ENCODE results near the gene HSPG2.

The HSPG2 gene

DNA sequence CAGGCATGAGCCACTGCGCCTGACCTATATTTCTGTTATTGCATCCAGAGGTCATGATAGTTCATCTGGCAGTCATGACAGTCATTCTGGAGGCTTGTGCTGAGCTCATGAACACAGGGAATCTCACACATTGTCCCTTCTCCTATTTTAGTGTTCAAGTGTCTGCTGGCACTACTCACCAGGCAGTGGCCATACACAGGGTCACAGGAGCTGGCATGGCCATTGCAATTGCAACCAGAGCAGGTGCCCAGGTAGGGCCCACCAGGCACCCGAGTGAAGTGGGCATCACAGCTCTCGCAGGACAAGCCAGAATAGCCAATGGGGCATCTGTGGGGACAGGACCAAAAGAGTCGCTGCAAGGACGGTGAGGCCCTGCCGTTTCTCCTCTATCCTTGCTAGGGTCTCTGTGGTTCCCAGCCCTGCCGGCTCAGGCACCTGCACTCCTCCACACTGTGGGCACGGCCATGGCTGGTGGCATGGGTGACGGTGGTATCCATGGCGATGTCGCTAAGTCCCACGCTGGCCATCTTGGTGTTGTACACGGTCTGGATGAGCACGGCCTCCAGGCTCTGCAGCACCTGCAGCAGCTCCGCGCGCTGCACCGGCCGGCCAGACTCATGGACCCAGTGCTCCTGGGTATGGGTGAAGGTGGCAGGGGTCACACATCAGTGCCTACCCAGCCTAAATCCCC, 57.0 kb downstream of the HSPG2 start:
- DNase-seq (ENCODE audit: low spot score) = no peak

DNA sequence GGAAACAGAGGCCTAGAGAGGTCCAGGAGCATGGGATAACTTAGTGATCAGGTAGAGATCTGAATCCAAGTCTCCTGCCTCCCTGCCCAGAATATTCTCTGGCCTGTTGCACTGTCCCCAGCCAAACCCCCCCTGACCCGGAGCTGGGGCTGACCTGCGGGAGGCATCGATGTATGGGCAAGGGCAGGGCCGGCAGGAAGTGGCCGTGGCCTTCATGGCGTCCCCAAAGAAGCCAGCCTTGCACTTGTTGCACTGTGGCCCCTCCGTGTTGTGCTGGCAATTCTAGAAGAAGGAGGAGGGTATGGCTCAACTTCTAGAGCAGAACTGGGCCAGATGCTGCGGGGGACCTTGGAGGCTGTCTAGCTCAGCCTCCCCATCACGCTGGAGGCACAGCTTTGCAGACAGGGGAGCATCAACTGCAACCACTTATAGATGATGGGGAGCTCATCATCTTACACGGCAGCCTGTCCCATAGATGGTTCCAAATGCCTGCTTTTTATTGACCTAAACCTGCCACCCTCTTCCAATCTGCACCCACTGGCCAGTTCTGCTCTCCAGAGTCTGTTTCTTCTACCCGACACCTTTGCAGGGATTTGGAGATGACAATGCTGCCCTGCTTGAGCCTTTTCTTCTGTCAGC, 58.2 kb downstream of the HSPG2 start:
- DNase-seq (ENCODE audit: low spot score) = no peak

DNA sequence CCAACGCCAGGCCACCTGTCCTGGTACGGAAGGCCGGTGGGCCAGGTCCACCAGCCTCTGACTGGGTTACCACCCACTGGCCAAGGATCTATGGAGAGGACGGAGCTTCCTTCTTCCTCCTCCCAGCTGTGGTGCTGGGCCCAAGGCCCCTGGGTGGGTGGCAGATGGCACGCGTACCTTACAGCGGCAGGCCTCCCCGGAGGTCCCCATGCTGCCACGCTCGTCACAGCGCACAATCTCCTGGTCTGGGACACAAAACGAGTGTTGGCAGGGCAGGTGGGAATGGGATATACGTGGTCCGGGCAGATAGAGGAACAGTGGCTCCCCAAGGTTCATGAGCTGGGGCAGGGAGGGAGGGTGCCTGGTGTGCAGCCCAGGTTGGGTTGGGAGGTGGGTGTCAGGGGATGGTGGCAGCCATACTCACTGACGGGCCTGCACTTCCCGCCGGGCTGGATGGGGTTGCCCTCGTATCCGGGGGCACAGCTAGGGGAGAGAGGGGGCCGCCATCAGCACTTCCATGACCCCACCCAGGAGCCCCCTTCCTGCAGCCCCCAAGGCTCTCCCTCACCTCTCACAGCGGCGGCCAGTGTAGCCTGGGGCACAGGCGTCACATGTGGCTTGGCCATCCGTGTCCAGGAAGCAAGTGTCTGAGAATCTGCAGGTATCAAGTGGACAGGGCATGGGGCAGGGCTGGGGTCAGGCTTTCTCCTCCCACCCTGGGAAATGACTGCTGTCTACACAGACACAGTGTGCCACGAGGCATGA, 58.9 kb downstream of the HSPG2 start:
- no peak for DNase-seq (ENCODE audit: low spot score)

DNA sequence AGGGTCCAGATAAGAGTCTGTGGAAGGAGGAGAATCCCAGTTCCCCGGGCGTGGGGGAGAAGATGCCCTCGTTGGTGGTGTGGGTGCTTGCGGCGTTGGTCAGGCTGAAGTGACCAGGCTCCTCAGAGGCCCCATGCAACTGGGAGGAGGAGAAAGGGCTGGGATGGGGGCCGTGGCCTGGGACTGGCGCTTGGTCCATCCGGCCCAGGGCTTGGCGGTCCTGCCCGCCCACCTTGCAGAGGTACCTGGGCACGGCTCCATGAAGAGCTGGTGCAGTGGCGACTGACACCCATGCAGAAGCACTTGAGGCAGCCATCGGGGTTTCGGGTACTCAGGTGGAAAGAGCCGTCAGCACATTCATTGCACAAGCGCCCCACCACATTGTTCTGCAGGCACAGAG, 60.8 kb downstream of the HSPG2 start:
- DNase-seq (ENCODE audit: low spot score) = no peak

DNA sequence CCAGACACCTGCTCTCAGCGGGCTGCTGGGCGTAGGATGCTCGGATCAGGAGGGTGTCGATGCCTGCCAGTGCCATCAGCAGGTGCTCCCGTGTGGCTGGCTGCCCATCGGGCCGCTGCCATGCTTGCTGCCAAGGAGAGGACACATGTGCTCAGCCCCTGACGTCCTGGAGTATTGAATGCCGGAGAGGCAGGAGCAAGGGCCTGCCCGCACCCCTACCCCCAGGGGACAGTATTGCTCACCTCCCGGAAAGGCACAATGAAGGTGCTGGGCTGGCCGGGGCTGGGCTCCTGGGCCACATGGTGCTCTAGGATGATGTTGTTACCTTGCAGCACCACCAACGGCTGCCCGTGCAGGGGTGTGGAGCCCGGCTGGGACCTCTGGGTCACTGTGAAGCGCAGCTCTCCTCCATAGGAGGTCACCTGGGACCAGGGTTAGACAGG, 61.5 kb downstream of the HSPG2 start:
- no peak for DNase-seq (ENCODE audit: low spot score)

DNA sequence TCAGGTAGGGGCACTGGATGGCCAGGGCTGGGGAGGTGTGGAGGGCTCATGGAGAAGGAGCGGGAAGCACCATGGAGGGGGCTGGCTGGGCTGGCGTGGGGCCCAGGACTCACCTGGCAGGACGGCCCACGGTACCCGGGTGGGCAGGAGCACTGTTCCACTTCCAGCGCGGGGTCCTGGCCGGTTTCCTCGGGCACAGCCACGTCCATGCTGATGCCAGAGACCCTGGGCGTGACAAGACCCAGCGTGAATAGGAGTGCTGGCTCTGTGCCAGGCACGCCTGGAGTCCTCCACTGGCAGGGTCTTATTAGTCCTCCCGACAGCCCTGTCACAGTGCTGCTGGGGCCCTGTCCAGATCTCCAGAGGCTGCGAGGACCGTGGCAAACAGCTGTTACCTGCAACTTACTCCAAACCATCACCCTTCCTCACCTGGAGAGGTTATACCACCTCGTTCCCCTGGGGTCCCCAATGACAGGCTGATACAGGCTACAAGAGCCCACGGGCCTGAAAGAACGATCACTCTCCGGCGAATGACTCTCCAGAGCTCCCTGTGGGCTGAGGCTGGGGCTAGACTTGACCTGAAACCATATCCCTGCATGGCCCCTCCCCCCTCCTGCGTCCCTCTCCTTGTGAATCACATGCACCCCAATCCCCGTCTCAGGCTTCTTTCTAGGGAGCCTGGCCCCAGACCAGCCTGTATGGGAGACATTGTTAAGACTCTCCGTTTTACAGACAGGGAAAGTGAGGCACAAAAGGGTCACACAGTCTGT, 62.1 kb downstream of the HSPG2 start:
- no peak for DNase-seq (ENCODE audit: low spot score)

DNA sequence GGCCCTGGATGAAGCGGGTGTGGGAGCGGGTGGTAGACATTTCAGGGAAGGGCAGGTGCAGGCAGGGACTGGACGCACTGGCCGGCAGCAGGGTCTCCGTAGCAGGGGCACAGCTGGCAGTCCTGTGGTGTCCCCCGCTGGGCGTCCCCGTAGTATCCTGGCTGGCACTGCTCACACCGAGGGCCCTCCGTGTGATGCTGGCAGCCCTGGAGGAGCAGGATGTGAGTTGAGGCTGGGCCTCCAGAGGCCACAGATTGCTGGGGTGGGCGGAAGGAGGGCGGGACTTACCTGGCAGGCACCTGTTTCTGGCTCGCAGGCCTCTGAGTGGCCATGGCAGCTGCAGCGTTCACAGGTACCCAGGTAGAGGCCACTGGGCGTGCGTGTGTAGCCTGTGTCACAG, 62.8 kb downstream of the HSPG2 start:
- no peak for DNase-seq (ENCODE audit: low spot score)

DNA sequence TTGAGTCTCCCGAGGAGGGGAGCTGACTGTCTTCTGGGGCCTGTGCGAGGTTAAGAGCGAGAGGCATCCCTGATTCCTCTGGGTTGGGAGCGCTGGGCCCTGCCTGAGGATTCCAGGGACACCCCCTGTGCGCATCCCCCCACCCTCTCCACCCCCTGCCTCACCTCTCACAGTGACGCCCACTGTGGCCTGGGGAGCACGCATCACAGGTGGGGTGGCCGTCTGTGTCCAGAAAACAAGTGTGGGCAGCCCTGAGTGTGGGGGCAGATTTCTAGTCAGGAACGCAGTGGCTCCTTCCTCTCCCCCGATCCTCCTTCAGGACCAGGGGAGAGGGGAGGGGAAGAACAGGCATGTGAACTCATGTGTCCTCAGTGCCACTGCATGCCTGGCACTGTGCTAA, 63.3 kb downstream of the HSPG2 start:
- no peak for DNase-seq (ENCODE audit: low spot score)

DNA sequence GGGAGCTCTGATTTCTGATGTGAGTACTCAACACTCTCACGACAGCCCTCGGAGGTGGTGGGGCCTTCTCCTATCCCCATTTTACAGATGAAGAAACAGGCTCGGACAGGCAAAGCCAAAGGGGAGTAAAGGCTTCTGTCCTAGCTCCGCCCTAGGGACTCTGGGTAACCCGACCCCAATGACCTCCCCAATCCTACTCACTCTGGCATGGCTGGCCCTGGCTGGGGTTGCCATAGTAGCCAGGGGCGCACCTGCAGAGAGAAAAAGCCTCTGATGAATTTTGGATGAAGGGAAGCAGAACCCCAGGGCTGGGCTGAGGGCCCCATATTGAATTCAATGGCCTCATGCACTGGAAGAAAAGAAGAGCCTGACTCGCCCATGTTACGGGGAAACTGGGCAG, 63.9 kb downstream of the HSPG2 start:
- DNase-seq (ENCODE audit: low spot score) = no peak

DNA sequence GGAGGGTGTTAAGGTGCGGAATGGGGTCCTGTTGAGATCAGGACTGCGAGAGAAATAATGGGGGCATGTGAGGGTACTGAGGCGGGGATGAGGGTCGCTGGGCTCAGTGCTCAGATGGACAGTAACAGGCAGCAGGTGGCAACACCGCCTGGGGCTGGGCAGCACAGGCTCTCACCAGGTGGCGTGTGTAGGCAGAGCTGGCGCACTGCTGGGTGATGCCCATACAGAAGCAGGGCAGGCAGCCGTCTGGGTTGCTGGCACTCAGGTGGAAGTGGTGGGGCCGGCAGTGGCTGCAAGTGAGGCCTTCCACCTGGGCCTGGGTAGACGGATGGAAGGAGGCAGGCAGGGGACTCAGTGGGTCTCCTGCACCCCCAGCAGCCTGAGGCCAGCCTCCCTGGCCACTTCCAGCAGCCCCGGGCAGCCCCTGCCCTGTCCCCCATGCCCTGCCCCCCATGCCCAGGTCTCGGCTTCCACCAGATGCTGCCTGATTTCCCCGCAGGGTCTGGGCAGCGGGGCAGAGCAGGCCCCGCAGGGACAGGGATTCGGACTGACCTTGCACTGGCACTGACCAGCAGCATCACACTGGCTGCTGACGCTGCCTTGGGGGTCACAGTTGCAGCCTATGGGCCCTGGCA, 64.5 kb downstream of the HSPG2 start:
- no peak for DNase-seq (ENCODE audit: low spot score)

DNA sequence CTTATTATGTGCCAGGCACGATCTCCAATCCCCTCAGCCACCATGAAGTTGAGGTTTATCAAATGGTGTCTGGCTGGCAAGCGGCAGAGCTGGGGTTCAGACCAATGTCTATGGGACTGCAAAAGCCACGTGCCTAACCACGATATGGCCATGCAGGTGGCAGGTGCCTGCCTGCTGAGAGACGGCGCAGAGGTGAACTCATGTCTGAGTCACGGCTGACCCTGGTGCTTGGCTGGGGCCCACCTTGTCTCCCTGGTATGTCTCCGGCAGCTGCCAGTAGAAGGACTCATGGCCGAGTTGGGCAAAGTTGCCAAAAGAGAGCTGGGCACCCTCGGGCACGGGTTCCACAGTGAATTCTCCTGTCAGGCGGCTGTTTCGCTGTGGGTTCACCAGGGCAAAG, 65.2 kb downstream of the HSPG2 start:
- no peak for DNase-seq (ENCODE audit: low spot score)

DNA sequence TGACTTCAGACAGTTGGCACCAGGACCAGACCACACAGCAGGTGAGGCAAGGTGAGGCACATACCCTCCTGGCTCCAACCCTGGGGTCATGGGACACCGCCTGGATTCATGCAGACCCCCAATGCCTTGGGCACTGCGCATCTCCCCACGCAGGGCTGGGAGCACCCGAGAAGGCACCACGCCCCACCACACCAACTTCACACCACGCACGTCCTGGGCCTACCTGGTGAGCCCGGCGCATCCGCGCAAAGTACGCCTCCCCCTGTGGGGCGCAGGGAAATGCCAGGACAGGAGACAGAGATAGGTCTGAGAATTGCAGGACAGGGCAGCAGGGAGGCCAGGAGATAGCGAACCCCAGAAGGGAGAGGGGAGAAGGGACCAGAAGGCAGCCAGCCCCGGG, 66.5 kb downstream of the HSPG2 start:
- no peak for DNase-seq (ENCODE audit: low spot score)

DNA sequence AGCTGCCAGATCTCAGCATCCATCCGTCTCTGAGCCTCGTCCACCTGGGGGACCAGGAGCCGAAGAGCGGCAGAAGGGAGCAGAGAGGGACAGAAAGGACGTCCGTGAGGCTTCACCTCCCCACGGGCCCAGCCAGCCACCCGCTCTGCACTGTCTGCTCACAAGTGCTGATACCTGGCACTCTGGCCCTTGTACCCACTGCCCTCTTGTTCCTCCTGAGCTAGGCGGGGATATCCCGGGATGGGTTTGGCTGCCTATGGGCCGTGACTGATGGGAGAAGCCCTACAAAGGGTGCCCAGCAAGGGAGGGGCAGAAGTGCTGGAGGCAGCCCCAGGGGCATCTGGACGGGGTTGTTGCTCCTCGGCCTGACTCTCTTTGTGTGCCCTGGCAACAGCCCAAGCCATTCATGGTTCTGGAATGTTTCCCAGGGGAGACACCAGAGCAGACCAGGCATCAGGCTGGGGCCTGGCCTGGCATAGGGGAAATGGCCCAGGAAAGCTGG, 67.4 kb downstream of the HSPG2 start:
- no peak for DNase-seq (ENCODE audit: low spot score)

DNA sequence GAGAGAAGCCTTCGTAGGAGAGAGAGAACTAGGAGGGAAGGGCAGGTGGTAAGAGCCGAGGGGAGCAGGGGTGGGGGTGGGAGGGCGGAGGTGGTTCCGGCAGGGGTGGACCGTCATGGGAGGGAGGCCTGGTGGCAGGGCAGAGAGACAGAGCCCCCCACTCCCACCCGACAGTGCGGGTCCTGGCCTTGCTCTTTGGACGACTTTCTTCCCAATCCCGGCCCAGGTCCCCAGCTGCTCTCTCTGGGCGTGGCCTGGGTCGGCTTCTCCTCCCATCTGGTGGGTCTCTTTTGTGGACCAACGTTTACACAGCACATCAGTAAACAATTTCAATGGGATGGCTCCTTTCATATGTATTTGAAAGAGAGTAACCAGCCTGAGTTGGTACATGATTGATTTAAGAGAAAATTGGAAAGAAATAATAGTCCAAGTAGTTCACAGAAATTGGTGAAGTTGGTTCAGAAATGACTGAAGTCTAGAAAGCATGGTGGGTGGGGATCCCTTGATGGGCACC, 68.1 kb downstream of the HSPG2 start:
- no peak for DNase-seq (ENCODE audit: low spot score)

DNA sequence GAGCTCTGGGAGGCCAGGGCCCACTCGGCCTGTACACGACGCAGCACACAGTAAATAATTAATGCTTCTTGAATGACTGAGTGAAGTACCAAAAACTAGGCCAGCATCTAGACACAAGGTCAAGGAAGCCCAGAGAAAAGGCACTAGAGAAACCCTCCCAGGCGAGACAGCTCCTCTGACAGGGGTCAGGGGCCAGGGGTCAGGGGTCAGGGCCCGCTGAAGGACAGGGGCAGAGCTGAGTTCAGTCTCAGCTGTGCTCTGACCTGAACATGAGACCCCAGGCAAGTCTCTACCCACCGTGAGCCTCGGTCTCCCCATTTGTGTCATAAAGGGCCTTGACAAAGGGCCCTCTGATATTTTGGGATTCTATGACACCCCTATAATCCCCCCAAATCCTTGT, 68.6 kb downstream of the HSPG2 start:
- DNase-seq (ENCODE audit: low spot score) = no peak

DNA sequence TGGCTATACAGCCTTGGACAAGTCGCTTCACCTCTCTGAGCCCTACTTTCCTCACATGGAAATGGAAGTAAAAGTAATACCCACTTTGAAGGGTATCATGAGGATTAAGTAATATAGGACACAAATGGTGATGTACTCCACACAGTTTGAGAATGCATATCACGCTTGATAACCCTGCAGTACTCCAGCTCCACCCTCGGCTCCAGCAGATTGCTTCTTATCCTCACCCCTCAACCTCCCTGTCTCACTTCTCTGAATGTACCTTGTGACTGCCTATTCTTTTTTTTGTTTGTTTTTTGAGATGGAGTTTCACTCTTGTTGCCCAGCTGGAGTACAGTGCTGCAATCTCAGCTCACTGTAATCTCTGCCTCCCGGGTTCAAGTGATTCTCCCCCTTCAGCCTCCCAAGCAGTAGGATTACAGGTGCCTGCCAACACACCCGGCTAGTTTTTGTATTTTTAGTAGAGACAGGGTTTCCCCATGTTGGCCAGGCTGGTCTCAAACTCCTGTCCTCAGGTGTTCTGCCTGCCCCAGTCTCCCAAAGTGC, 69.6 kb downstream of the HSPG2 start:
- no peak for DNase-seq (ENCODE audit: low spot score)

DNA sequence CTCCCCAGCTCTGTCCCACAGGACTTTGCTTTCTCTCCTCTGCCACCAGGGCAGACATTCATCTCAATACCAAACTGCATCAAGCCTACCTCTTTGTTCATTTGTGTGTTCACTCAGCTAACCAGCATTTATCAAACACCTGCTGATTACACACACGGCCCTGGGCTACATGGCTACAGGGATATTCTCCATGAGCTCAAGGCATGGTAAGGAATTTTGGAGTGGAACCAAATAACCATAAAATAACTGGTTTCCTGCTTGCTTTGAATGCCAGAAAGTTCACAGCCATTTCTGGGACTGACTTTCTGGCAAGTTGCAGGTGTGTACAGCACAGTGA, 70.4 kb downstream of the HSPG2 start:
- no peak for DNase-seq (ENCODE audit: low spot score)

DNA sequence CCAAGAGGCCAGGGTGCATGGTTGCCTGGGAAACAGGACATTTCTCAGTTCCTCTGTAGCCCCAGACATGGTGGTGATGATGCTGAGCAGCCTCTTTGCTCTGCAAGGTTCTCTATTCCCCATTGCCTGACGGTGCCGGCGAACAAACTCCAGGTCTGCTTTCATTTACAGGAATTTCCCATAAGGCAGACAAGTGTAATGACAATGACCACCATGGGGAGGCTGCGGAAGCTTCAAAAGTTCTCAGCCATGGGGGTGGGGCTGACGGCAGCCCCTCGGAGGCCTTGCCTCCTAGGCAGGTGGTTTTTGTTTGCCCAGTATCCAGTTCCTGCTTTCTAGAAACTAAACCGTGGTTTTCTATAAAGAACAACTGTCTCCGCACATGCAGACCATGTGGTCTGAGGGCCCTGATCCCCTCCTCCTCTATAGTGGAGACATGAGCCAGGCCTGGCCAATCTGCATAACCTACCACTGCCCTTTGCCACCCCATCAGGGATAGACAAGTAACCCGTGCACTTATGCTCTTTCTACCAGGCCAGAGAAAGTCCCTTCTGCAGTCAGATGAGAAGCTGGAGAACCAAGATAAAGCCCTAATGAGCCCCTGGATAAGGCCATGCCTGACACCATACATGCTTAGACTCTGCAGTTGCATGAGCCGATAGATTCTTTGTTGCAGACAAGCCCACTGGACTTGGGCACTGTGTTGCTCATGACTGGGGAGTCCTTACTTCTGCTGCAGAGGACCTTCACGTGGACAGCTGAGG, 71.0 kb downstream of the HSPG2 start:
- peak; percentile 35 for DNase-seq (ENCODE audit: low spot score)

DNA sequence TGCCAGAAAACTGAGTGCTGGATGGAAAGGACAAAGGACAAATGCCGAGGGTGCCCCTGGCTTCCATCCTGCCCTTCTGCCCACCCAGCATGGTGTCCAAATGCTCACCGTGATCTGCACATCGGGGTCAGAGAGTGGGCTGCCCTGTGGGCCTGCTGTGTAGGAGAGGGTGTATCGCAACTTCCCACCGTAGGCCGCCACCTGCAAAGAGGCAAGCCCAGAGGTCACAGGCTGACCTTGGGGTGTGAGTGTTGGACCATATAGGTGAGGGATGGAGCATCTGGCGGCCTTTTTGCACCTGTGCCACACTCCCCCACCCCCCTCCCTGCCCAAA, 71.5 kb downstream of the HSPG2 start:
- no peak for DNase-seq (ENCODE audit: low spot score)

DNA sequence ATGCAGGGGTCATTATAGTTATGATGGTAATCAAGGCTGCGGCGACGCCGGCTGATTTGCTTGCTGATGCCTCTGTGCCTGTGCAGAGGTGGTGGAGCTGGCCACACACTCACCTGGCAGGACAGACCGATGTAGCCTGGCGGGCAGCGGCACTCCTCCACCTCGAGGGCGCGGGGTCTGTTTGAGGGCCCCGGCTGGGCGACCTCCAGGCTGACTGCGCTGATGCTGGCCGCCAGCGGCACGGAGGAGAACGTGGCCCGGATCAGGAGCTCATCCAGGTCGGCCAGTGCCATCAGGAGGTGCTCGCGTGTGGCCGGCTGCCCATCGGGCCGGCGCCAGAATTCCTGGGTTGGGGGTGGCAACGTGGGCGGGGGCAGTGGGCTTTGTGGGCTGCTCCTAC, 72.4 kb downstream of the HSPG2 start:
- DNase-seq (ENCODE audit: low spot score) = no peak

DNA sequence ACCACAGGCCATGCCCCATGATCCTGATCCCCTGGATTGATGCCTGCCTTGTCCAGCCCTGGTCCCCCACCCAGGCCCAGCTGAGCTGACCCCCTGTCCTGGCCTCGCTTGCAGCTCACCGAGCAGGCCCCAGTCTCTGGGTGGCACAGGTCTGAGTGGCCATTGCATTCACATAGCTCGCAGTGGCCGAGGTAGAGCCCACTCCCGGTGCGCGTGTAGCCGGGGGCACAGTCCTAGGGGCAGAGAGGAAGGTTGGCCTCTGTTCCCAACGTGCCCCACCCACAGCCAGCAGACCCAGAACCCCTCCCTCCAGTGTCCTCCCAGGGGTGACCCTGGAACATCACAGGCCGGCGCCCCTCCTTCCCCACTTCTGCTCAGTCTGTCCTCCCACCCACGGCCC, 73.1 kb downstream of the HSPG2 start:
- no peak for DNase-seq (ENCODE audit: low spot score)
